ENCODE measurements around the gene YTHDF2. TPM values are rescaled to one million over a fixed set of nuclear protein-coding genes. Genes with fewer than 3 reads are reported as not detected.
"Not testable (repeated sequence)": the region's sequence is repeated elsewhere in the genome, so short reads cannot be mapped to it uniquely, and the experiment has no call there.

Gene YTHDF2
- 10 to 100 TPM; 39.1 to 59.0 (median 43.8) TPM for polyA plus RNA-seq
- long read RNA-seq, donor 1, result 0 reads
- long read RNA-seq, donor 2, partial matches to known transcripts, result 5 of 9 reads
- long read RNA-seq, donor 2, other reads (novel, unspliced or antisense), result 0 of 9 reads
- long read RNA-seq, donor 3, partial matches to known transcripts, result 23 of 27 reads
- long read RNA-seq, donor 3, other reads (novel, unspliced or antisense), result 0 of 27 reads
- long read RNA-seq, donor 4, result 0 reads
- long read RNA-seq, donor 5, partial matches to known transcripts, result 0 of 1 reads
- long read RNA-seq, donor 5, other reads (novel, unspliced or antisense), result 0 of 1 reads
- long read RNA-seq, donor 6, transcript YTHDF2-201 (5 exons, 2,925 nt), result major isoform, 9 of 22 reads
- long read RNA-seq, donor 6, partial matches to known transcripts, result 12 of 22 reads
- long read RNA-seq, donor 6, other reads (novel, unspliced or antisense), result 0 of 22 reads
- long read RNA-seq, donor 7, result 0 reads
- long read RNA-seq, donor 8, partial matches to known transcripts, result 0 of 1 reads
- long read RNA-seq, donor 8, other reads (novel, unspliced or antisense), result 0 of 1 reads
- long read RNA-seq, donor 9, partial matches to known transcripts, result 0 of 1 reads
- long read RNA-seq, donor 9, other reads (novel, unspliced or antisense), result 0 of 1 reads
- long read RNA-seq, donor 10, transcript YTHDF2-201 (5 exons, 2,925 nt), result major isoform, 10 of 43 reads
- long read RNA-seq, donor 10, partial matches to known transcripts, result 30 of 43 reads
- long read RNA-seq, donor 10, other reads (novel, unspliced or antisense), result 0 of 43 reads

DNA sequence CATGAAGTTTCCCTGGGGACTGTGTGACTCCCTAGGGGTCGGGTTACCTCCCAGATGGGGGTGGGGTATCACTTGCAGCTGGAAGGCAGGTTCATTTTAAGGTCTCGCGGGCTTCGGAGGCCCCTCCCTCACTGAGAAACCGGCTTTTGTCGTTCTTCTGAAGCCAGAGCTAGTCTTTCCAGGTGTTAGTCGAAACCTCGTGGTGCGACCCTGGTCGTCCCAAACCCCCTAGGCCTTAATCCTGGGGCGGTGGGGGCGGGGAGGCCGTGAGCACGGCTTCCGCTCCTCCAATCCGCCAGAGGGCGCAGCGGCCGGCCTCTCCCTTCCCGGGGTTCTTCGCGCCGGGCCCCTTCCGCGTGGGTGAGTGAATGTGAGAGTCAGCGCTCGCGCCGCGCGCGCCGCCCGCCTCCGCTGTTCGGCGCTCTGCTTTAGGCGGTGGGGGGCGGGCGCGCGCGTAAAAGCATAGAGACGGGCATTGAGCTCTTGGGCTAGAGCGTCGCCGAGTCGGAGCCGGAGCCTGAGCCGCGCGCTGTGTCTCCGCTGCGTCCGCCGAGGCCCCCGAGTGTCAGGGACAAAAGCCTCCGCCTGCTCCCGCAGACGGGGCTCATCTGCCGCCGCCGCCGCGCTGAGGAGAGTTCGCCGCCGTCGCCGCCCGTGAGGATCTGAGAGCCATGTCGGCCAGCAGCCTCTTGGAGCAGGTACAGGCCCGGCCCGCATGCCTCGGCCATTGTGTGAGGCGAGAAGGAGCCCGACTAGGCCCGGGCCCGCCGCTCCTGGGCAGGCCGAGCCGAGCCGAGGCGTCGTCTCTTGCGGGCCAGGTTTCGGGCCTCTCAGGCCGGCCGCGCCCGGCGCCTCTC, at the start of gene YTHDF2:
Gene YTHDF2 (plus strand): TSS at position 491 of the 857 bp plus-strand sequence. CDS start 181 bp downstream, at position 672.
- Histone ChIP-seq H3K27me3 (ENCODE audit: control insufficient read depth in 3 of 3, insufficient read depth in 3 of 3, low read length in 3 of 3) (no peaks in the 10 kb centered on the region), H3K4me1 (ENCODE audit: control insufficient read depth in 3 of 3, insufficient read depth in 2 of 3, low read depth in 1 of 3, low read length in 2 of 3) (peaks cover 0 to 16% (median 14%) of the 10 kb centered on the region in 3 donors), H3K27ac (ENCODE audit: low read depth in 1 of 3, low read length in 2 of 3) (peak within 1 kb of the TSS; percentile 96 to 98 (median 96)), H3K4me3 (ENCODE audit: low read depth in 1 of 3, low read length in 3 of 3) (peak within 1 kb of the TSS; percentile 92 to 98 (median 93)), H3K36me3 (ENCODE audit: control insufficient read depth in 3 of 3, insufficient read depth in 2 of 3, low read depth in 1 of 3, low read length in 3 of 3) (peaks cover 0 to 21% (median 6%) of the 10 kb centered on the region in 3 donors), H3K9me3 (ENCODE audit: control insufficient read depth in 2 of 2, insufficient read depth in 1 of 2, low read depth in 1 of 2, low read length in 1 of 2) (no peaks in the 10 kb centered on the region)
- DNase-seq (peak; percentile 97 to 99), FAIRE-seq (no peak)
- WGBS, 3 donors, result 0% methylated on average over 57 to 92 of the region's 92 CpGs

DNA sequence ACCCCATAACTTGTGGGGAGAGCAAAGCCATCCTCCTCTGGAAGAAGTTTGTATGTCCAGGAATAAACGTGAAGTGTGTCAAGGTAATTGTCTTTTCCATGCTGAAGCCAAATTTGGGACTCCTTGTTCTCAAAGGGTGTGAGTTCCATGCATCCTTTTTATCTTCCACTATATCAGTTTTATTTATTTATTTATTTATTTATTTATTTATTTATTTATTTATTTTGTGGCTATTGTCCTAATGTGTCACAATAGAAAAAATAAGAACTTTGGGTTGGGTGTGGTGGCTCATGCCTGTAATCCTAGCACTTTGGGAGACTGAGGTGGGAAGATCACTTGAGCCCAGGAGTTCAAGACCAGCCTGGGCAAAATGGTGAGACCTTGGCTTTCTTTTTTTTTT, 45.1 kb upstream of the YTHDF2 start:
- peaks cover 4 to 27% (median 8%) of the 10 kb centered on the region in 3 donors for H3K36me3 ChIP-seq (ENCODE audit: control insufficient read depth in 3 of 3, insufficient read depth in 2 of 3, low read depth in 1 of 3, low read length in 3 of 3)
- not testable (repeated sequence) for DNase-seq; H3K4me3 ChIP-seq (ENCODE audit: low read depth in 1 of 3, low read length in 3 of 3); H3K27me3 ChIP-seq (ENCODE audit: control insufficient read depth in 3 of 3, insufficient read depth in 3 of 3, low read length in 3 of 3); FAIRE-seq; H3K9me3 ChIP-seq (ENCODE audit: control insufficient read depth in 2 of 2, insufficient read depth in 1 of 2, low read depth in 1 of 2, low read length in 1 of 2); H3K27ac ChIP-seq (ENCODE audit: low read depth in 1 of 3, low read length in 2 of 3); H3K4me1 ChIP-seq (ENCODE audit: control insufficient read depth in 3 of 3, insufficient read depth in 2 of 3, low read depth in 1 of 3, low read length in 2 of 3)
- 86 to 94% (median 93%) methylated on average over 1 of the region's 1 CpG for whole genome bisulfite sequencing, 3 donors

DNA sequence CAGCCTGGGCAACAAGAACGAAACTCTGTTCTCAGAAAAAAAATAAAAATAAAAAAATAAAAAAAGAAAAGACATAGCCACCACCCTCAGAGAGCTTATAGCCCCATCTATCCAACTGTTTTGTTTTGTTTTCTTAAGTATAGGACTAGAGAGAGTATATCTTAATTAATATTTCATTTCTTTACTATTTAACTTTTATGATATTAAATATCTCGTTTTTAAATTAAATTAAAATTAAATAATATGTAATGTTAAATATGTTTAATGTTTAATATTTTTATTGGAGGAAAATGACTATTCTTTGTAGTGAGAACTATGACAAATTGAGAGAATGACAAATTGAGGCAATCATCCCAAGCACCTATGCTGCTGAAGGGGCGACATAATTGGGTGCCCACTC, 33.1 kb upstream of the YTHDF2 start:
- H3K27ac ChIP-seq (ENCODE audit: low read depth in 1 of 3, low read length in 2 of 3), result no peak overlapping the region
- peaks cover 5 to 59% (median 7%) of the 10 kb centered on the region in 3 donors for H3K36me3 ChIP-seq (ENCODE audit: control insufficient read depth in 3 of 3, insufficient read depth in 2 of 3, low read depth in 1 of 3, low read length in 3 of 3)
- FAIRE-seq, result no peak
- WGBS, 3 donors, result 92 to 99% (median 96%) methylated on average over 3 of the region's 3 CpGs
- DNase-seq, result no peak
- H3K4me3 ChIP-seq (ENCODE audit: low read depth in 1 of 3, low read length in 3 of 3), result no peak overlapping the region
- no peaks in the 10 kb centered on the region for H3K4me1 ChIP-seq (ENCODE audit: control insufficient read depth in 3 of 3, insufficient read depth in 2 of 3, low read depth in 1 of 3, low read length in 2 of 3)
- H3K9me3 ChIP-seq (ENCODE audit: control insufficient read depth in 2 of 2, insufficient read depth in 1 of 2, low read depth in 1 of 2, low read length in 1 of 2), result no peaks in the 10 kb centered on the region
- H3K27me3 ChIP-seq (ENCODE audit: control insufficient read depth in 3 of 3, insufficient read depth in 3 of 3, low read length in 3 of 3), result no peaks in the 10 kb centered on the region

DNA sequence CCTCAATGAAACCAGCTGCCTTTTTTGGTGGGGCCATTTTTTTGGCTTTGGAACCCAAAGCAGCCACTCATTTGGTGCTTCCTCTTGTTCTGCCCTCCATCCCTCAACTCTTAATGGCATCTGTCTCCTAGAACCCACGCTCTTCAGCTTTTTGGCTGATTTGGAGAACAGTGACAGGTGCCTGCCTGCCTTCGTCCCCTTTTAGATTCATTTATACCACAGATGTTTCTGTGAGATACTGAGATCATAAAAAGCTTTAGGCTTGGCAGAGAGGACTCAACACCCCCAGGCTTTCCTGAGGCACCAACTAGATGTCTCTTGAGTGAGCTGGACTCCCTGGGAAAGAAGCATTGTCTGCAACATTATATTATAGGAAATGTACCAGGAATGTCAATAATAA, 20.4 kb upstream of the YTHDF2 start:
- Histone ChIP-seq H3K27me3 (ENCODE audit: control insufficient read depth in 3 of 3, insufficient read depth in 3 of 3, low read length in 3 of 3) (no peaks in the 10 kb centered on the region), H3K4me1 (ENCODE audit: control insufficient read depth in 3 of 3, insufficient read depth in 2 of 3, low read depth in 1 of 3, low read length in 2 of 3) (no peaks in the 10 kb centered on the region), H3K9me3 (ENCODE audit: control insufficient read depth in 2 of 2, insufficient read depth in 1 of 2, low read depth in 1 of 2, low read length in 1 of 2) (no peaks in the 10 kb centered on the region), H3K27ac (ENCODE audit: low read depth in 1 of 3, low read length in 2 of 3) (no peak overlapping the region), H3K4me3 (ENCODE audit: low read depth in 1 of 3, low read length in 3 of 3) (no peak overlapping the region), H3K36me3 (ENCODE audit: control insufficient read depth in 3 of 3, insufficient read depth in 2 of 3, low read depth in 1 of 3, low read length in 3 of 3) (peaks cover 6 to 33% (median 14%) of the 10 kb centered on the region in 3 donors)
- WGBS, 3 donors, result 92 to 98% (median 96%) methylated on average over 2 of the region's 2 CpGs
- FAIRE-seq (no peak), DNase-seq (no peak)

DNA sequence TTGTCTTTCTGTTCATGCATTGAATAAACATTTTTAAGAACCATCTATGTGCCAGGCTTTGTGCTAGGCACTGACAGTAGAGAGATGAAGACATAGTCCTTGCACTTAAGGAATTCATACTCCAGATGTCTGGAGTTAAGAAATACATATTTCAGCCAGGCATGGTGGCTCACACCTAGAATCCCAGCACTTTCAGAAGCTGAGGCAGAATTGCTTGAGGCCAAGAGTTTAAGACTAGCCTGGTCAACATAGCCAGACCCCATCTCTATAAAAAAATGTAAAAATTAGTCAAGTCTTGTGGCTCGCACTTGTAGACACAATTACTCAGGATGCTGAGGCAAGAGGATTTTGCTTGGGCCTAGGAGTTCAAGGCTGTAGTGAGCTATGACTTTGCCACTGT, 18.6 kb upstream of the YTHDF2 start:
- FAIRE-seq (no peak), DNase-seq (no peak)
- H3K27me3 ChIP-seq (ENCODE audit: control insufficient read depth in 3 of 3, insufficient read depth in 3 of 3, low read length in 3 of 3), result no peaks in the 10 kb centered on the region
- H3K27ac ChIP-seq (ENCODE audit: low read depth in 1 of 3, low read length in 2 of 3), result no peak overlapping the region
- no peak overlapping the region for H3K4me3 ChIP-seq (ENCODE audit: low read depth in 1 of 3, low read length in 3 of 3)
- H3K36me3 ChIP-seq (ENCODE audit: control insufficient read depth in 3 of 3, insufficient read depth in 2 of 3, low read depth in 1 of 3, low read length in 3 of 3), result peaks cover 6 to 20% (median 8%) of the 10 kb centered on the region in 3 donors
- no peaks in the 10 kb centered on the region for H3K4me1 ChIP-seq (ENCODE audit: control insufficient read depth in 3 of 3, insufficient read depth in 2 of 3, low read depth in 1 of 3, low read length in 2 of 3)
- 96 to 100% (median 100%) methylated on average over 1 of the region's 1 CpG for WGBS, 3 donors
- H3K9me3 ChIP-seq (ENCODE audit: control insufficient read depth in 2 of 2, insufficient read depth in 1 of 2, low read depth in 1 of 2, low read length in 1 of 2), result no peaks in the 10 kb centered on the region

DNA sequence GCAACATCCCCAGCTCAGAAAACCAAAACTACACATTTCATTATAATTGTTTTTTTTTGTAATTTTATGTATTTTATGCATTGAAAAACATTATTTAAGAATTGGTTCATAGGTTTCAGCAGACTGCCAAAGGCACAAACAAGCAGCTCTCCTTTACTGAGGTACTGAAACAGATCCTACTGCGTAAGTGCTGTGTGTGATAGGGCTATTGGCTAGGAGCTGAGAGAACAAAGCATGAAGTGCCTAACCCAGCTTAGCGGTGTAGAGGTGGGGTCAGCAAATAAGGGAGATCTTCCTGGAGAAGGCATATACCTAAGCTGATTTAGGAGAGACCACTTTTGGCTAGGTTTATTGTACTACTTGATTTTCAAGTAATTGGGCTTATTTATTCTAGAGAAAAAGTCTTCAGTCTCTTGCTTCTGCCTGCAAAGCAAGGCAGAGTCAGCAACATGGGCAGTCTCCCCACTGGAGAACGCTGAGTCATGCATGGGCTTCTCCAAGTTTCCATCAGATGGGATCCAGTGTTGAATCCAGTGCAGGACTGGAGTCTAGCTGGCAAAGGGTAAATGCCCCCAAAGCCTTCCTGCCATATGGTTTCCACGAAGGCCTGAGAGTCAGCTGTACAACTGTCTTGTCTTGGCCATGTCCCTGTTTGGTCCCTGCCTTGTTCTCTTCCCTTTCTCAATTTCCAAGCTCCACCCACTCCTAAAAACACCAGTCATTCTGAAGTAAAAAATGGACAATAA, 18.0 kb upstream of the YTHDF2 start:
- H3K9me3 ChIP-seq (ENCODE audit: control insufficient read depth in 2 of 2, insufficient read depth in 1 of 2, low read depth in 1 of 2, low read length in 1 of 2), result no peaks in the 10 kb centered on the region
- H3K4me1 ChIP-seq (ENCODE audit: control insufficient read depth in 3 of 3, insufficient read depth in 2 of 3, low read depth in 1 of 3, low read length in 2 of 3), result no peaks in the 10 kb centered on the region
- H3K27me3 ChIP-seq (ENCODE audit: control insufficient read depth in 3 of 3, insufficient read depth in 3 of 3, low read length in 3 of 3), result no peaks in the 10 kb centered on the region
- WGBS, 3 donors, result 84 to 96% (median 91%) methylated on average over 4 of the region's 4 CpGs
- H3K4me3 ChIP-seq (ENCODE audit: low read depth in 1 of 3, low read length in 3 of 3), result no peak overlapping the region
- DNase-seq (no peak), FAIRE-seq (no peak)
- H3K36me3 ChIP-seq (ENCODE audit: control insufficient read depth in 3 of 3, insufficient read depth in 2 of 3, low read depth in 1 of 3, low read length in 3 of 3), result peaks cover 6 to 17% (median 8%) of the 10 kb centered on the region in 3 donors
- H3K27ac ChIP-seq (ENCODE audit: low read depth in 1 of 3, low read length in 2 of 3), result no peak overlapping the region

DNA sequence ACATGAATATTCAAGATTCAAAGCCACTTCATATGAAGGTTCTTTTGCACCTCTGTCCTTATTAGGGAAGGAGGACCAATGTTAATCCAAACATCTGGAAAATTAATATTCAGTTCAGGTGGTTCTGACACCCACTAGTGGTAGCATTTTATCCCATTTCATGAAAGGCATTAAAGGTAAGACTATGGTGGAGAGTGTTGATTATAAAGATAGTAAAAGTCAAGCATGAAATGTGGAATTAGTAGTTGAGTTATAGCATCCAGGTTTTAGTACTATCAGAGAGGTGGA, 17.5 kb upstream of the YTHDF2 start:
- Histone ChIP-seq H3K9me3 (ENCODE audit: control insufficient read depth in 2 of 2, insufficient read depth in 1 of 2, low read depth in 1 of 2, low read length in 1 of 2) (no peaks in the 10 kb centered on the region), H3K36me3 (ENCODE audit: control insufficient read depth in 3 of 3, insufficient read depth in 2 of 3, low read depth in 1 of 3, low read length in 3 of 3) (peaks cover 3 to 13% (median 5%) of the 10 kb centered on the region in 3 donors), H3K4me1 (ENCODE audit: control insufficient read depth in 3 of 3, insufficient read depth in 2 of 3, low read depth in 1 of 3, low read length in 2 of 3) (no peaks in the 10 kb centered on the region), H3K27ac (ENCODE audit: low read depth in 1 of 3, low read length in 2 of 3) (no peak overlapping the region), H3K4me3 (ENCODE audit: low read depth in 1 of 3, low read length in 3 of 3) (no peak overlapping the region), H3K27me3 (ENCODE audit: control insufficient read depth in 3 of 3, insufficient read depth in 3 of 3, low read length in 3 of 3) (no peaks in the 10 kb centered on the region)
- FAIRE-seq (no peak), DNase-seq (no peak)
